ENCODE results near the gene IFIT1B.
"Not testable (repeated sequence)": the region's sequence is repeated elsewhere in the genome, so short reads cannot be mapped to it uniquely, and the experiment has no call there.

The IFIT1B gene

DNA sequence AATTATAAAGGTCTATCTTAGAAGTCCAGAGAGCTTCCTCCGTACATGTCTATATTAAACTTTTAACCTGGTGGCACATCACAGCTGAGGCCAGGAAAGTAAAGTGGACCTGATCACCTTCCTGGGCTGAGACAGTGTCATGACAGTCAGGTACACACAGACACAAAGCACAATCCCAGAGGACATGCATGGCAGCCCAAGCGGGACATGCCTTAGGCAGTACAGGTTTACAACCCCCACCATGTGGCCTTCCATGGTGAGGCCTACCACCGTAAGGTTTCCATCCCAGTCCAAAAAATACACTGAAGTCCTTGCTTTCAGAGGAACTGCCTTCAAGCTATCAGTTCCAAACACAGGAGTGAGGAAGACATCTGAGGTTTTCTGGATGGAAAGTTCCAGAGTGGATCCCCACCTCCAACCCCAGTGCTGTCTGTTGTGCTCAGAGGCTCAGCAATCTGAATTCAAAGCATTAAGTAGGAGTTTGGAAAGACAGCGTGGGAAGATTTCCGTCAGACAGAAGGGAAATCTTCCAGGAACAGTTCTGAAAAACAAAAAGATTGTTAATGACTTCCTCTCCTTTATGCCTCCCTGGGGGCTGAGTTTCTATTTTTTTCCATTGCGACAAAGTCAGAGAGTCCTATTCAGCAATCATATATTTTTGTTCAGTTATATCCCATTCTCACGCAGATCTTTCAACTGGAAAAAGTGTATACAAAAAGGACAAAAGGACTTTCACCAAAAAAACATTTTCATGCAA lies 30.0 kb upstream of the IFIT1B start:
- no peak for DNase-seq
- Histone ChIP-seq H3K9me3 (ENCODE audit: severe bottlenecking) (no peaks in the 10 kb centered on the region), H3K27me3 (ENCODE audit: insufficient read depth, low read depth, severe bottlenecking) (no peaks in the 10 kb centered on the region), H3K4me3 (ENCODE audit: low read depth, low read length) (no peak overlapping the region), H3K36me3 (no peaks in the 10 kb centered on the region), H3K27ac (no peak overlapping the region)
- TF ChIP-seq, protein P1, sequence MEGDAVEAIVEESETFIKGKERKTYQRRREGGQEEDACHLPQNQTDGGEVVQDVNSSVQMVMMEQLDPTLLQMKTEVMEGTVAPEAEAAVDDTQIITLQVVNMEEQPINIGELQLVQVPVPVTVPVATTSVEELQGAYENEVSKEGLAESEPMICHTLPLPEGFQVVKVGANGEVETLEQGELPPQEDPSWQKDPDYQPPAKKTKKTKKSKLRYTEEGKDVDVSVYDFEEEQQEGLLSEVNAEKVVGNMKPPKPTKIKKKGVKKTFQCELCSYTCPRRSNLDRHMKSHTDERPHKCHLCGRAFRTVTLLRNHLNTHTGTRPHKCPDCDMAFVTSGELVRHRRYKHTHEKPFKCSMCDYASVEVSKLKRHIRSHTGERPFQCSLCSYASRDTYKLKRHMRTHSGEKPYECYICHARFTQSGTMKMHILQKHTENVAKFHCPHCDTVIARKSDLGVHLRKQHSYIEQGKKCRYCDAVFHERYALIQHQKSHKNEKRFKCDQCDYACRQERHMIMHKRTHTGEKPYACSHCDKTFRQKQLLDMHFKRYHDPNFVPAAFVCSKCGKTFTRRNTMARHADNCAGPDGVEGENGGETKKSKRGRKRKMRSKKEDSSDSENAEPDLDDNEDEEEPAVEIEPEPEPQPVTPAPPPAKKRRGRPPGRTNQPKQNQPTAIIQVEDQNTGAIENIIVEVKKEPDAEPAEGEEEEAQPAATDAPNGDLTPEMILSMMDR (IDR thresholded peaks at IDR 0.05; ENCODE audit: low read depth, low read length), result no peak

DNA sequence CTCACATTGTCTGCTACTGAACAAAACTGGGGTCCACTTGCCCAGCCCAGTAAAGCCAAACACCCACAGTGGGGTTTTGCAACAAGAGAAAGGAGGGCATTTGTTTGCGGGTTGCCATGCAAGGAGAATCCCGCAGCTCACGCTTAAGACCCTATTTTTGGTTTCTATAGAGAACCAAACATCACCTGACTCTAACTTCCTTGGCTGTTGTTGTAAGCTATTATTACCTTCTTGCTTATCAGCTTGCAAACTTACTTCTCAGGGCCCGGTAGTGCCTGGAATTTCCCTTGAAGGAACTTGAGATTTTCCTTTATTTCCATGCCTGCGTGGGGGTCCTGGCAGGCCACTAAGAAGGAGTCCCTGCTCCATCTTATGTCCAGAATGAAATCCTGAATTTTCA lies 29.4 kb upstream of the IFIT1B start:
- no peak for DNase-seq
- Histone ChIP-seq H3K4me3 (ENCODE audit: low read depth, low read length) (no peak overlapping the region), H3K36me3 (no peaks in the 10 kb centered on the region), H3K27ac (no peak overlapping the region), H3K9me3 (ENCODE audit: severe bottlenecking) (no peaks in the 10 kb centered on the region), H3K27me3 (ENCODE audit: insufficient read depth, low read depth, severe bottlenecking) (no peaks in the 10 kb centered on the region)
- TF ChIP-seq, protein P1 (IDR thresholded peaks at IDR 0.05; ENCODE audit: low read depth, low read length), result no peak

DNA sequence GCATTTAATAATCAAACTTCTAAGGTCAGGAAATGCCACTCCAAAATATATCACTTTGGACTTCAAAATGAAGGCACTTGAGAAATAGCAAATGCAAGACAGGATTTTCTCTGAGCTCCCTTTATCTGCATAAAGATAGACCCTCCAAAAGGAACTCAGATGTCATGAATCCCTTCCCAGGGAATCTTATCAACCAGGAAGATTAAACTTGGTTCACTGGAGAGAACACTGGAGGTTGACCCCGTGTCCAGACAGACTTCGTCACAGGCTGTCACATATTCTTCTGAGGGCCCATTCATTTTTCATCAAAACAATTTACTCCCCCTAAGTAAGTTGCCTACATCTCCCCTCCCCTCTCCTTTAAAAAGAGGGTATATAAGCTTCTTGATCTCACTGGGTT lies 28.9 kb upstream of the IFIT1B start:
- no peaks in the 10 kb centered on the region for H3K36me3 ChIP-seq
- H3K9me3 ChIP-seq (ENCODE audit: severe bottlenecking), result no peaks in the 10 kb centered on the region
- no peaks in the 10 kb centered on the region for H3K27me3 ChIP-seq (ENCODE audit: insufficient read depth, low read depth, severe bottlenecking)
- no peak for DNase-seq
- no peak overlapping the region for H3K4me3 ChIP-seq (ENCODE audit: low read depth, low read length)
- TF ChIP-seq, protein P1 (IDR thresholded peaks at IDR 0.05; ENCODE audit: low read depth, low read length), result no peak
- no peak overlapping the region for H3K27ac ChIP-seq

DNA sequence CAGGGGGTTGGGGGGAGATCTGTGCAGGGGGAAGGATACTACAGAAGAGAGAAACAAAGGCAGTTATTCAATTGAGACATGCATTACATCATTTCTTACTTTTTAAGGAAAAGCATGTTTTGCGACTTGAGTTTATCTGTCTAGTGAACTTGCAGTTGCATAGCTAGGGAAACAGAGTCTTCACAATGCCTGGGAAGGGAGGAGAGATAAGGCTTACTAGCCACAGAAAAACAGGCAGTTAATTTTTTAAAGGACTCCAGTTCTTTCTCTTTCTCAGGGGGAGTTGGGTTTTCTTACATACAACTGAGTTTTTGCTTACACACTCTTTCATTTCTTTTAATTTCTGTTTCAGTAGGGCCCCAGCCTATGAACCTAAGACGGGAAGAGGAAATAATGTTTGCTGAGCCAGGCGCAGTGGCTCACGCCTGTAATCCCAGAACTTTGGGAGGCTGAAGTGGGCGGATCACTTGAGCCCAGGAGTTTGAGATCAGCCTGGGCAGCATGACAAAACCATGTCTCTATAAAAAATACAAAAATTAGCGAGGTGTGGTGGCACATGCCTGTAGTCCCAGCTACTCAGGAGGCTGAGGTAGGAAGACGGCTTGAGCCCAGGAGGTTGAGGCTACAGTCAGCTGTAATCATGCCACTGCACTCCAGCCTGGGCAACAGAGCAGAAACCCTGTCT lies 27.1 kb upstream of the IFIT1B start:
- not testable (repeated sequence) for DNase-seq; H3K4me3 ChIP-seq (ENCODE audit: low read depth, low read length); H3K27ac ChIP-seq; H3K27me3 ChIP-seq (ENCODE audit: insufficient read depth, low read depth, severe bottlenecking); H3K9me3 ChIP-seq (ENCODE audit: severe bottlenecking); H3K36me3 ChIP-seq

DNA sequence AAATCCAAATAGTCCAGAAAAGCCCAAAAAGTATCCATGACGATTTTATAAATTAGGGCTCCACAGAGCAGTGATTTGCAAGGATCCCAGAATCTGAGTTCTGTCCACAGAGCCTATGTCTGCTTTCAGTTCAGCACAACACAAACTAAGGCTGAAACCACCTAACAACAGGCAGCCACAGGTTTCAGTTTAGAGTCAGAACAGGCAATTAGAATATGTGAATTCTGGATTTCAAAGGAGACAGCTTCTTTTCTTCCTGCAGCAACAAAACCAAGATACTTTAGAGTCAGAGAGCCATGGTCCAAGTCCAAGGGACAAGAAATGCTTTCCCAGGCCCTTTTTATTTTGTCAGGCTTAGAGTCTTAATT lies 26.5 kb upstream of the IFIT1B start:
- H3K9me3 ChIP-seq (ENCODE audit: severe bottlenecking), result no peaks in the 10 kb centered on the region
- no peaks in the 10 kb centered on the region for H3K27me3 ChIP-seq (ENCODE audit: insufficient read depth, low read depth, severe bottlenecking)
- TF ChIP-seq, protein P1 (IDR thresholded peaks at IDR 0.05; ENCODE audit: low read depth, low read length), result no peak
- DNase-seq, result no peak
- no peak overlapping the region for H3K27ac ChIP-seq
- no peaks in the 10 kb centered on the region for H3K36me3 ChIP-seq
- H3K4me3 ChIP-seq (ENCODE audit: low read depth, low read length), result no peak overlapping the region

DNA sequence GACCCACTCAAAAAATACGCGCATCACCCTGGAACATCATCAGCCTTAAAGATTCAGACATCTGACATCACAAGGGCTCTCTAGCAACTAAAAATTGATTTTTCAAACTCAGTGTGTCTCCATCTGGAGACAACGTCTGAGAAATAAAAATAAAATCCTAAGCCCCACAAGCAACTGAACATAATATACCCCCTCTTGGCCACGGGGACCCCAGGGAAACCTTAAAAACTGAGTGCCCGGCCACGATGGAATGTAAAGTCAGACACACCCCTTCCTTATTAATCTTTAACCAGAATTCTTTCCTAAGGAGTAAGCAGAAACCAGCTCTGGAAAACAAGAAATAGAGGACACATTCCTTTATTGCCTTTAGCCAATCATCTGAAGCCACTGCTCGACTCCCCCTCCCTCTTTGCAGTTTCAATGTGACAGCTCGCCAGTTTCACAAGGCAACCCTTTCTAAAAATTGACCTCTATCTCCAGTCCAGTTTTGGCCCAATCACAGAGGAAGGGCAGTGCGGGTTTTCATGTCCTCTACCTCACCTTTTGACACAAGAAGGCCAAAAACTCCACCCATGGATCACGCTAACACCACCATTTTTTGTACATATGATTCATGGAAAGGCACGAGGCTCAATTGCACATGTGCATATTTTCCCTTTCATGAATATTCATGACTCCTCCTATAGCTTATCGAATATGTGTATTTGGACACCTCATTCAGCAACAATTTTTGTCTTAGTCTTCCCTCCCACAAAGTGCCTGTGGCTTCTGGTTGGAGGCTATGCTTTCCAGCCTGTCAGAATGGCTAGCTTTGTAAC lies 25.9 kb upstream of the IFIT1B start:
- Histone ChIP-seq H3K4me3 (ENCODE audit: low read depth, low read length) (no peak overlapping the region), H3K9me3 (ENCODE audit: severe bottlenecking) (no peaks in the 10 kb centered on the region), H3K36me3 (no peaks in the 10 kb centered on the region), H3K27ac (no peak overlapping the region), H3K27me3 (ENCODE audit: insufficient read depth, low read depth, severe bottlenecking) (no peaks in the 10 kb centered on the region)
- no peak for DNase-seq
- TF ChIP-seq, protein P1 (IDR thresholded peaks at IDR 0.05; ENCODE audit: low read depth, low read length), result no peak

All from WERI-Rb-1 (cell line).